GM23248 (cell line): ENCODE results near the gene SMPD3.

Source experiments
- EZH2 ChIP-seq: fragments of 200-600 bp; sonication (generic); IDR thresholded peaks from 2 replicates; pipeline ENCODE4 v1.6.1; 2018; ENCODE audit warnings: antibody characterized with exemption, mild to moderate bottlenecking; ENCODE audit not compliant: insufficient read depth, poor library complexity, severe bottlenecking
- EZH2phosphoT487 ChIP-seq: fragments of 200-600 bp; sonication (generic); IDR thresholded peaks from 2 replicates; pipeline ENCODE4 v1.6.1; 2018; ENCODE audit warnings: antibody characterized with exemption, moderate library complexity, mild to moderate bottlenecking, low read depth; ENCODE audit not compliant: insufficient read depth

DNA sequence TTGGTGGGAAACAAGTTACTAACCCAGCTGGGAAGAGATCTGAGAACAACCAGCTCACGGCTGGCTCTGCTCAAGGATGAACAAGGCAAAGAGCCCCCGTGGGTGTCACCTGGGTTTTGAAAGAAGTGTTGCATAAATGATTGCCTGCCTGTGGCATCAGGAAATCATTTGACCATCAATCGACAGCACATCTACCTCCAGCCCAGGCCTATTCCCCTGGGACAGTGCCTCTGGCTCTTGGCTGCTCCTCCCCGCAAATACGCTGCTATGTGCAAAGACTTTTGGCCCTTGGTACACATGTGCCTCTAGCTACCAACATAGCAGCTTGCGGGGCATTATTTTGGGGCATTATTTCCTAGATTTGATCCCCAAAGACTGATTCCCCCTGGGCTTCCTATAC is 39.4 kb upstream of the SMPD3 start:
- no peak for TF ChIP-seq EZH2phosphoT487
- TF ChIP-seq EZH2 = no peak
